Sigmoid colon (tissue), 4 donors: ENCODE results near the gene H3-3A.

Experiments used
- EP300 ChIP-seq, 4 donors: sonication (generic); formaldehyde crosslinking; IDR thresholded peaks; one replicate each; pipeline ENCODE4 v1.6.1; 2017; ENCODE audit warnings: antibody characterized with exemption in 4 of 4
- POLR2A ChIP-seq, 2 donors: fragments of 450-650 bp; IDR thresholded peaks; one replicate each; pipeline ENCODE4 v1.6.1; 2016; ENCODE audit warnings: antibody characterized with exemption in 2 of 2, mild to moderate bottlenecking in 2 of 2, moderate library complexity in 2 of 2
- POLR2AphosphoS5 ChIP-seq, 4 donors: sonication (generic); formaldehyde crosslinking; IDR thresholded peaks; one replicate each; pipeline ENCODE4 v1.6.1; 2017; ENCODE audit warnings: antibody characterized with exemption in 4 of 4
- TF ChIP-seq, protein P1 (sequence below), 4 experiments: fragments of 450-650 bp in 3 of 4; fragments of 200-600 bp in 1 of 4; IDR thresholded peaks; one replicate each; pipeline ENCODE4 v1.5.1; 2016 to 2019; ENCODE audit warnings: antibody characterized with exemption in 4 of 4, mild to moderate bottlenecking in 3 of 4, moderate library complexity in 2 of 4

DNA sequence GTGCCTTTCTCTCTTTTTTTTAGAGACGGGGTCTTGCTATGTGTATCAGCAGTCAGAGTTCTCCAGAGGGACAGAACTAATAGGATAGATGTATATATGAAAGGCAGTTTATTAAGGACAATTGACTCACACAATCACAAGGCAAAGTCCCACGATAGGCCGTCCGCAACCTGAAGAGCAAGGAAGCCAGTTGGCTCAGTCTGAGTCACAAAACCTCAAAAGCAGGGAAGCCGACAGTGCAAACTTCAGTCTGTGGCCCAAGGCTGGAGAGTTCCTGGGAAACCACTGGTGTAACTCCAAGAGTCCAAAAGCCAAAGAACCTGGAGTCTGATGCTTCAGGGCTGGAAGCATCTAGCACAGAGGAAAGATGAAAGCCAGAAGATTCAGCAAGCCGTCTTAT lies 16.3 kb upstream of the H3-3A start:
- TF ChIP-seq POLR2A (IDR thresholded peaks at IDR 0.05) (no peak), POLR2AphosphoS5 (IDR thresholded peaks at IDR 0.05) (no peak), EP300 (IDR thresholded peaks at IDR 0.05) (no peak)
- TF ChIP-seq, protein P1, sequence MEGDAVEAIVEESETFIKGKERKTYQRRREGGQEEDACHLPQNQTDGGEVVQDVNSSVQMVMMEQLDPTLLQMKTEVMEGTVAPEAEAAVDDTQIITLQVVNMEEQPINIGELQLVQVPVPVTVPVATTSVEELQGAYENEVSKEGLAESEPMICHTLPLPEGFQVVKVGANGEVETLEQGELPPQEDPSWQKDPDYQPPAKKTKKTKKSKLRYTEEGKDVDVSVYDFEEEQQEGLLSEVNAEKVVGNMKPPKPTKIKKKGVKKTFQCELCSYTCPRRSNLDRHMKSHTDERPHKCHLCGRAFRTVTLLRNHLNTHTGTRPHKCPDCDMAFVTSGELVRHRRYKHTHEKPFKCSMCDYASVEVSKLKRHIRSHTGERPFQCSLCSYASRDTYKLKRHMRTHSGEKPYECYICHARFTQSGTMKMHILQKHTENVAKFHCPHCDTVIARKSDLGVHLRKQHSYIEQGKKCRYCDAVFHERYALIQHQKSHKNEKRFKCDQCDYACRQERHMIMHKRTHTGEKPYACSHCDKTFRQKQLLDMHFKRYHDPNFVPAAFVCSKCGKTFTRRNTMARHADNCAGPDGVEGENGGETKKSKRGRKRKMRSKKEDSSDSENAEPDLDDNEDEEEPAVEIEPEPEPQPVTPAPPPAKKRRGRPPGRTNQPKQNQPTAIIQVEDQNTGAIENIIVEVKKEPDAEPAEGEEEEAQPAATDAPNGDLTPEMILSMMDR (IDR thresholded peaks at IDR 0.05), result no peak
